PFSK-1 (cell line): ENCODE results near the gene L3MBTL1.

Experiments
- FOXP2 ChIP-seq: optimal IDR thresholded peaks from 2 replicates; pipeline ENCODE3; 2011; ENCODE audit warnings: borderline replicate concordance, control low read depth, inconsistent platforms; ENCODE audit not compliant: insufficient read depth; ENCODE audit errors: extremely low read length, extremely low read depth
- POLR2AphosphoS5 ChIP-seq: IDR thresholded peaks from 2 replicates; pipeline ENCODE4 v1.6.1; 2012; ENCODE audit warnings: low read depth, mild to moderate bottlenecking, control low read depth, low read length, moderate library complexity
- REST ChIP-seq, 2 experiments: IDR thresholded peaks; 2 replicates each; pipeline versions ENCODE4 v1.6.1 to v1.8.0; 2011 to 2012; ENCODE audit warnings: low read depth in 2 of 2, low read length in 2 of 2, control low read depth in 1 of 2, inconsistent platforms in 1 of 2, mild to moderate bottlenecking in 1 of 2, moderate library complexity in 1 of 2; ENCODE audit not compliant: insufficient read depth in 1 of 2
- SIN3A ChIP-seq: IDR thresholded peaks from 2 replicates; pipeline ENCODE4 v1.6.1; 2012; ENCODE audit warnings: mild to moderate bottlenecking, low read length, moderate library complexity, borderline replicate concordance; ENCODE audit not compliant: insufficient read depth
- TAF1 ChIP-seq: IDR thresholded peaks from 2 replicates; pipeline ENCODE4 v1.6.1; 2012; ENCODE audit warnings: low read length, control low read depth, borderline replicate concordance; ENCODE audit not compliant: insufficient read depth

GRCh38 chr20:43460830-43461200 lies 46.7 kb upstream of the L3MBTL1 start:
- TF ChIP-seq TAF1 (no peak), REST (IDR thresholded peaks at IDR 0.05; ENCODE audit: insufficient read depth in 1 of 2, low read depth in 2 of 2, low read length in 2 of 2) (no peak), POLR2AphosphoS5 (no peak), SIN3A (no peak), FOXP2 (no peak)
